Ectodermal cell (in vitro differentiated cells): Measurements from ENCODE around the gene SLC8B1.

Experiments used
- H3K27ac ChIP-seq: 2 replicates; pipeline ENCODE4 v1.7.0; 2013; ENCODE audit warnings: mild to moderate bottlenecking, low read depth, low read length; ENCODE audit not compliant: insufficient read depth, poor library complexity, severe bottlenecking
- H3K27me3 ChIP-seq: 2 replicates; pipeline ENCODE4 v1.7.0; 2013; ENCODE audit warnings: mild to moderate bottlenecking, low read length; ENCODE audit not compliant: insufficient read depth, control insufficient read depth, poor library complexity, severe bottlenecking
- H3K36me3 ChIP-seq: one replicate; pipeline ENCODE4 v1.7.0; 2013; ENCODE audit warnings: low read length; ENCODE audit not compliant: control insufficient read depth, insufficient read depth
- H3K4me1 ChIP-seq: one replicate; pipeline ENCODE4 v1.7.0; 2013; ENCODE audit warnings: low read length; ENCODE audit not compliant: control insufficient read depth, insufficient read depth
- H3K4me3 ChIP-seq: 2 replicates; pipeline ENCODE4 v1.7.0; 2013; ENCODE audit warnings: low read depth, low read length, control low read depth; ENCODE audit not compliant: insufficient read depth
- H3K9me3 ChIP-seq: 2 replicates; pipeline ENCODE4 v1.7.0; 2013; ENCODE audit warnings: mild to moderate bottlenecking, low read length, moderate library complexity; ENCODE audit not compliant: control insufficient read depth
- WGBS, 2 experiments: methylation state at CpG; one replicate each; pipeline ENCODE4 v1.1.7; 2013; ENCODE audit warnings: missing lambda C conversion rate in 2 of 2; 5-methylcytosine and 5-hydroxymethylcytosine counted together

Gene SLC8B1

GRCh38 chr12:113296557-113297213, 38.2 kb downstream of the SLC8B1 start:
- Histone ChIP-seq H3K4me1 (peaks cover 5% of the 10 kb centered on the region), H3K27ac (no peak overlapping the region), H3K9me3 (no peaks in the 10 kb centered on the region), H3K4me3 (no peak overlapping the region), H3K27me3 (no peaks in the 10 kb centered on the region), H3K36me3 (no peaks in the 10 kb centered on the region)
- WGBS, 2 experiments = 93 to 94% methylated on average over 23 of the region's 23 CpGs

- Histone ChIP-seq H3K27ac (no peak overlapping the region), H3K4me3 (no peak overlapping the region), H3K27me3 (no peaks in the 10 kb centered on the region), H3K9me3 (no peaks in the 10 kb centered on the region), H3K4me1 (peaks cover 5% of the 10 kb centered on the region), H3K36me3 (no peaks in the 10 kb centered on the region)
- 93 to 94% methylated on average over 24 of the region's 24 CpGs for WGBS, 2 experiments
Measured at GRCh38 chr12:113295886-113296556, 38.9 kb downstream of the SLC8B1 start.

- H3K4me3 ChIP-seq = no peak overlapping the region
- H3K4me1 ChIP-seq = no peaks in the 10 kb centered on the region
- no peaks in the 10 kb centered on the region for H3K9me3 ChIP-seq
- WGBS, 2 experiments = 94 to 96% methylated on average over 10 of the region's 10 CpGs
- no peaks in the 10 kb centered on the region for H3K27me3 ChIP-seq
- H3K36me3 ChIP-seq = no peaks in the 10 kb centered on the region
- H3K27ac ChIP-seq = no peak overlapping the region
Measured at GRCh38 chr12:113293100-113293499, 41.8 kb downstream of the SLC8B1 start.

- Histone ChIP-seq H3K4me1 (no peaks in the 10 kb centered on the region), H3K9me3 (no peaks in the 10 kb centered on the region), H3K27me3 (no peaks in the 10 kb centered on the region), H3K4me3 (no peak overlapping the region), H3K36me3 (no peaks in the 10 kb centered on the region), H3K27ac (no peak overlapping the region)
- 92 to 93% methylated on average over 7 of the region's 7 CpGs for WGBS, 2 experiments
Measured at GRCh38 chr12:113292547-113292946, 42.4 kb downstream of the SLC8B1 start.

- no peaks in the 10 kb centered on the region for H3K4me1 ChIP-seq
- H3K4me3 ChIP-seq = no peak overlapping the region
- H3K9me3 ChIP-seq = no peaks in the 10 kb centered on the region
- whole genome bisulfite sequencing, 2 experiments = 92 to 97% methylated on average over 5 to 6 of the region's 6 CpGs
- no peaks in the 10 kb centered on the region for H3K36me3 ChIP-seq
- H3K27me3 ChIP-seq = no peaks in the 10 kb centered on the region
- H3K27ac ChIP-seq = no peak overlapping the region
Measured at GRCh38 chr12:113292091-113292490, 42.8 kb downstream of the SLC8B1 start.

DNA sequence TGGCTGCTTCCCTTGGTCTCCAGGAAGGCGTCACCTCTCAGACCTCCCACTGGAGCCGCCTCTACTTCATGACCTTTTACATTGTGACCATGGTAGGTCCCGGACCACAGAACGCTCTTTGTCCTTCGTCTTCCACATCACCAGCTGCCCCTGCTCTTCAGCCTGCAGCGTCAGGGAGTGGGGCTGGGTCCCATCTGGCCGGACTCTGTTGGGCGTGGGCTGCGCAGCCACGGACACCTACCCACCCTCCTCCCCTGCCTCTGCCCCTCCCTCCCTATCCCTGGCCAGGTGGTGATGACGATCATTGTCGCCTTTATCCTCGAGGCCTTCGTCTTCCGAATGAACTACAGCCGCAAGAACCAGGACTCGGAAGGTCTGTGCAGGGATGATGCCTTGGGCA, 43.3 kb downstream of the SLC8B1 start:
- no peak overlapping the region for H3K4me3 ChIP-seq
- no peaks in the 10 kb centered on the region for H3K4me1 ChIP-seq
- no peaks in the 10 kb centered on the region for H3K9me3 ChIP-seq
- H3K36me3 ChIP-seq = no peaks in the 10 kb centered on the region
- no peaks in the 10 kb centered on the region for H3K27me3 ChIP-seq
- 94 to 95% methylated on average over 17 of the region's 17 CpGs for WGBS, 2 experiments
- H3K27ac ChIP-seq = no peak overlapping the region

DNA sequence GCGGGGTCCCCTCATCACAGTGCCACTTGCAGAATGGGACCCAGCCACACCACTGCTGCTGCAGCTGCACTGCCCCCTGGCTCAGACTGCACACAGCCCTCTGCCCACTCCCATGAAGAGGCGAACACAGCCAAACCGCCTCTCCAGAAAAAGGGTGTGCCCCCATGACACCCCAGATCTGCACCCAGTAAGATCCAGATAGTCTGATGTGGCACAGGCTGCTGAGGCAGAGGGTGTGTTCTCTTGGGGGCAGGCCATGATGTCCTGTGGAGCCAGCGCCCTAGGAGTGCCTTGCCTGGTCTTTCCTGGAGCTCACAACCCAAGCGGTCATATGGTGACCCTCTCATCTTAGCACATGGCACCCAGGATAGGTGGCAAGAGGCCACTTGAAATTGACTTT, 44.4 kb downstream of the SLC8B1 start:
- Histone ChIP-seq H3K9me3 (no peaks in the 10 kb centered on the region), H3K27ac (no peak overlapping the region), H3K4me3 (no peak overlapping the region), H3K36me3 (no peaks in the 10 kb centered on the region), H3K27me3 (no peaks in the 10 kb centered on the region), H3K4me1 (peaks cover 6% of the 10 kb centered on the region)
- WGBS, 2 experiments = 96 to 100% methylated on average over 5 of the region's 5 CpGs

DNA sequence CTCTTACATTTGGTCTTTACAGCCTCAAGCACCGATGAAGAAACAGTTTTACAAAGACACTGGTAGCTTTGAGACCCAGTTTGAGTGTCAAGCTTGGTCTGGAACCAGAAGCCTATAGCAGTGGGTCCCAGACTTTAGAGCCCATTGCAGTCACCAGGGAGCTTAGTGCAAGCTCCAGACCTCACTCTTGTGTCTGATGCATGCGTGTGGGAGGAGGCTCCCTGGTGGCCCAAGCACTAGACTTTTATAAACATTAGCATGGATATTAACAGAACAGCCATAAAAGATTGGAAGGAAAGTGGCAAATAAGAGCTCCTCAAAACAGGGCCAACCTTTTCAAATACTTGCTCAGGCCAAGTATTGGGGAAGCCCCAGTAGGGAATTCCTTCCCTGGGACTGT, 45.5 kb downstream of the SLC8B1 start:
- H3K4me3 ChIP-seq = no peak overlapping the region
- H3K27me3 ChIP-seq = no peaks in the 10 kb centered on the region
- whole genome bisulfite sequencing, 2 experiments = 93 to 94% methylated on average over 2 of the region's 2 CpGs
- peaks cover 12% of the 10 kb centered on the region for H3K4me1 ChIP-seq
- H3K9me3 ChIP-seq = no peaks in the 10 kb centered on the region
- no peaks in the 10 kb centered on the region for H3K36me3 ChIP-seq
- H3K27ac ChIP-seq = no peak overlapping the region

DNA sequence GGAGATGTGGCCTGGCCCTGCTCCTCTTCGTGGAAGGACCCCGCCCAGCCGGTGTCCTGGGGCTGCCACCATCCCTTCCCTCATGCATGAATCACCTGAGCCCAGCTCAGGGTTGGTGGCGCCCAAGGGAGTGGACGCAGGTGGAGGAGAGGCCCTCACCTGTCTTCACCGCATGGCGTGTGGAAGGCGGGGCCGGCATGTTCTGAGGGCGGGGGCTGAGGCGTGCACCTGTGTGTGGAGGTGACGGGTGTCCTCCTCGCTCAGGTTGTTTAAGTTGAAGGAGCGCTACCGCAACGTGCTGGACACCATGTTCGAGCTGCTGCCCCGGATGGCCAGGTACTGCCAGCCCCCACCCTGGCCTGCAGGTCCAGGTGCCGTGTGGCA, 47.0 kb downstream of the SLC8B1 start:
- Histone ChIP-seq H3K36me3 (no peaks in the 10 kb centered on the region), H3K4me1 (peaks cover 12% of the 10 kb centered on the region), H3K4me3 (no peak overlapping the region), H3K27me3 (no peaks in the 10 kb centered on the region), H3K27ac (no peak overlapping the region), H3K9me3 (no peaks in the 10 kb centered on the region)
- WGBS, 2 experiments = 95% methylated on average over 19 of the region's 19 CpGs

GRCh38 chr12:113287146-113287898, 47.6 kb downstream of the SLC8B1 start:
- Histone ChIP-seq H3K4me3 (no peak overlapping the region), H3K36me3 (no peaks in the 10 kb centered on the region), H3K4me1 (peaks cover 12% of the 10 kb centered on the region), H3K27me3 (no peaks in the 10 kb centered on the region), H3K27ac (no peak overlapping the region), H3K9me3 (no peaks in the 10 kb centered on the region)
- 95 to 96% methylated on average over 21 of the region's 21 CpGs for WGBS, 2 experiments
